ENCODE data around the gene SHLD1.

SHLD1 gene

DNA sequence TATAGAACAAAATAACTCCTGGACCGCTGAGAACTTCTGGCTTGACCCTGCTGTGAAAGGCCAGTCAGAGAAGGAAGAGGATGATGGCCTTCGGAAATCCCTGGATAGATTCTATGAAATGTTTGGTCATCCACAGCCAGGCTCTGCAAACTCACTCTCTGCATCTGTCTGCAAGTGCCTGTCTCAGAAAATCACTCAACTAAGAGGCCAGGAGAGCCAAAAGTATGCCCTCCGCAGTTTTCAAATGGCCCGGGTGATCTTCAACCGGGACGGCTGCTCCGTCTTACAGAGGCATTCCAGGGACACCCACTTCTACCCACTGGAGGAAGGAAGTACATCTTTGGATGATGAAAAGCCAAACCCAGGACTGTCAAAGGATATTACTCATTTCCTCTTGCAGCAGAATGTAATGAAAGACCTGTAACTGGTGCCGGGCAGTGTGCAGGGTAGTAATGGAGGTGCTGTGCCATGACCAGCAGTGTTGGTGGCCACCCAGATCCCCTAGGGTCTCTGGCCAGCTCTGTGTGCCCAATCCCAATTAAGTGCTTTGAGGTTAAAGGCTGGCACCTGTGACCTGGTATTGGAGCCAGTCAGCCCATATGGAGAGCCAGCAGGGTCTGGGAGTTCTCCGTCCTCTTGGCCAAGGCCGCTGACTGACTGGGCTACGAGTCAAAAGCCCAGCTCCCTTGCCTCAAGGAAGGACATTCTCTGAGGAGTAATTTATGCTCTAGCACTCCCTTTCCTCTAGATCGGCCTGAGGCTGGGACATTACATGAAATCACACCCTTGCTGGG is 113.0 kb downstream of the SHLD1 start:
- no peak for DNase-seq

DNA sequence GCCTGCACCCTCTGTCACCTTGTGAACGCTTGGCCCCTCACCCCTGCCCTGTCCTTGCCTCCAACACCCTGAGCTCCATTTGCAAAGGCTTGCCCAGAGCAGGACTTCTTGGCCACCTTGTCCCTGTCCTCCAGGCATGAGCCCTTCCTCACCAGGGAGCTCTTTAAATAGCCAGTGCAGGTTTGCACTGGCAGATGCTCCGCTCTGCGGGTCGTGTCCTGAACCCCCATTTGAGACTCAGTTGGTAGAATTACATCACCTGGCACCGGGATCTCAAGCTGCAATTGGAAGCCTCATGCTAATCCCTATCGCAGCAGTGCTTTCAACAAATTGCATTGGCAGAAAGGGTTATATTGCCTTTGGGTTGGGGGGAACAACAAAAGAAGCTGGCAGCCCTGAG is 114.2 kb downstream of the SHLD1 start:
- DNase-seq = no peak

DNA sequence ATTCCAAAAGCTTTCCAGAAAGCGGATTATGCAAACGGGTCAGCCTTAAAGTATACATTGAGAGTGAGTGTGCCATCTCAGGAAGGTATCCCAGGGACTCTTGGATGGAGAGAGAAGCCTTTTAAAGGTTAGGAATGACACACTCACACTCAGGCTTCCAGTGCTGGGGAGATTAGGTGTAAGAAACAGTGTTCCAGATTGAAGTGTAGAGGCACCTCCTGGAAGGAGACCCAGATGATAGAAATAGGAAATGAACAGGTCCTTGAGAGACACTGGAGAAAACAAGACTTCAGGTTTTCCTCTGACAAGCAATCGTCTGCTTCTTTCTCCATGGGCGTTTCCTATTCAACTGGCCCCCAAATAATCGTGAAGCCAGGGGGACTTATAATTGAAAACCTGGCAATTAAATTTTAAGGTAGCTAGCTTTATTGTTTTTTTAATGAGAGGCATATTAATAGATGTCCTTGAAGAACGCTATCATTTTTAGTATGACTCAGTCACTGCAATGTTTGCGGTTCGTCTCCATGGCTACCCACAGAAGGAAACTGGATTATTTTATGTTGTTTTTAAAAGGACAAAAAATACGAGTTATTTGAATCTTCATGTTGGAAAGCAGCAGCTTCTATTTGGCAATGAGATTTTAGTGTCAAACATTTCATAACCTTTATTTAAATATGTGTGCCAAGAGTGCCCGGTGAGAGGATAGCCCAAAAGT is 114.8 kb downstream of the SHLD1 start:
- no peak for DNase-seq

DNA sequence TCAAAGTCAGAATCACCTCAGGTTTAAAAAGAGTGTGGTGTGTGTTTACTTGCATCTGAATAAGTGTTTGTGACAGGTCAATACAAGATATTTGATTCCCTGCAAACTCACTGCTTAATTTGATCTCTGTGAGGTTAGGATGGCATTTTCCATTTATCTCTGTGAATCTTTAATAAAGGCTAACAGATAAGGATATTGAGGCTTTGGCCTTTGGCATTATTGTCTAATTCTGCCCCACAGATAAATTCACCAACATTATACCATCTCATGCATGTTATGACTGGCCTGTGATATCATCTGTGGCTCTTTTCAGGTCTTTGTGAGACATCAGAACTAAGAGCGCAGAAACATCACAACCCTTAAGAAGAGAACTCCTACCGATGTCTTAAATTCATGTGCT is 115.4 kb downstream of the SHLD1 start:
- DNase-seq = no peak

DNA sequence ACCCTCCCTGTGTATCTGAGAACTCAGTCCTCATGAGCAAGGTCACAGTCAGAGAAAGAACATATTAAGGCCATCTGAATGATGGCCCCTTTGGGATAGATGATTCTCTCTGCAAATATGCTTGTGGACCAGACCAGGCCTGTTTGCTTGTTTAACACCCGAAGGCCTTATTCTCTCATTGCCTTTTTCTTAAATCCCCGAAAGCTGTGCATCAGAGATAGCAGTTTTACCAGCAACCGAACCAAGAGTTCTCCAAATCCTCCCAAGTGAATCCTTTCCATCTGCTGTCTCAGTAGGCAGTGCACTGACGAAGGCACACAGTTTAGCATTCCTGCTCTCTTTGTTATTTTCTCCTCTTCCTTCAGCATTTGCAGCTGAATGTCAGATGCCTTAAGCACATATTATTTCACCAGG is 120.4 kb downstream of the SHLD1 start:
- DNase-seq = no peak

DNA sequence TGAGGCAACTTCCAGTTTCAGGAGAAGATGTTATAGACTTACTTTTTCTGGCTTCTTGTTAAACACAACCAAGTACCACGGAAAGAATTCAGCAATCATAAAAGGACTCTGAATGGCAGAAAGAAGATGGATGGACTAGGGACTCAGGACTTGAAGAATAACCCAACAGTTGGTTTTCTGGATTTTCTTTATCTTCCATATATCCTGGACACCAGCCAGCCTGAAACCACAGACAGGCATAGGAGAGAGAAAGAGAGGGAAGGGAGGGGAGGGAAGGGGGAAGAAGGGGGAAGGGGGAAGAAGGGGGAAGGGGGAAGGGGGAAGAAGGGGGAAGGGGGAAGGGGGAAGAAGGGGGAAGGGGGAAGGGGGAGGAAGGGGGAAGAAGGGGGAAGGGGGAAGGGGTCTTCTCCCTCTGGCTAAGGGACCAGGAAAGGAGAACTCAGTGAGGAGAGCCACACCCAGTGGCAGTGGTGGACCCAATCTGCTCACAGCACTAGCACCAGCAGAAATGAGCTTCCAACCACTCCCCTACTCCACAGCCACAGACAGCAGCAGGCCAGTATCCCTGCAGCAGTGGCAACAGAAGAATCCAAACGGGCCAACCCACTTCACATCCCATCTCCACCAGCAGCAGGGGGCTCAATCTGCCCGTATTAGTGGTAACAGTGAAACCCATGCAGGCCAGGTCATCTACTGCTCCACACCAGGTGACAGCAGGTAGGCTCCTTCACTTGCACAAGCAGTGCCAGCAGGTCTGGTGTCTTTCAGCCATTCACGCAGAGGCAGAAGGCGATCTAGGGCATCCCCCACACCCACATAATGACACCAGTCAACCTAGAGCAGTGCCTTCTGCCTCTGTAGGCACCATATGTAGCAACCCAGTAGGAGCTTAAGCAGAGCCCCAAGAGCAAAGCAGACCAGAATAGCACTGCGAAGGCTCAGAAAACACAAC is 121.5 kb downstream of the SHLD1 start:
- no peak for DNase-seq

DNA sequence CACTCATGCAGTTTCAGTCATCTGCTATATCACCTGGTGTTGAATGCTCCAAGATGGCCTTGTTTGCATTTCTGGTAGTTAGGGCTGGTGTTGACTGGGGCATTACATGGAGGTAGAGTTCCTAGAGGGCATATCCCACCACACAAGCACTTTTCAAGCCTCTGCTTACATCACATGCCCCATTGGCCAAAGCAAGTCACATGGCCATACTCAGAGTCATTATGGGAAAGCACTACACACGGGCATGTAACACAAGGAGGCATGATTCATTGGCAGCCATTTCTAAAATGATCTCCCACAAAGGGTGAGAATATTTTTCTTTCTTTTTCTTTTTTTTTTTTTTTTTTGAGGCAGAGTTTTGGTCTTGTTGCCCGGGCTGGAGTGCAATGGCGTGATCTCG is 126.9 kb downstream of the SHLD1 start:
- no peak for DNase-seq

DNA sequence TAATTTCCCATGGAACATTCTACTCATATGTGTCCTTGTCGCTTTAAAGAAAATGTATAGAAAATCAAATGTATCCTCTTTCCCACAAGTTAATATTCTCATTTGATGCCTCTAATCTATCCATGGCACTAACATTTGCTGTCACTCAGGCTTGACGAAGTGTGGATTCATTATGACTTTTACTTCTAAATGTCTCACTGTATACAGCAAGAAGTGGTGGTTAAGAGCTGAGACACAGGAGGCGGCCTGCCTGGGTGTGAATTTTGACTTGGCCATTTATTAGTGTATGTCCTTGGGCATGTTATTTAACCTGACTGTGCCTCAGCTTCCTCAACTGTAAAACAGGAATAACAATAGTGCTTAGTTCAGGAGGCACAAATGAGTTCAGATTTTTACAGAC is 130.1 kb downstream of the SHLD1 start:
- no peak for DNase-seq

DNA sequence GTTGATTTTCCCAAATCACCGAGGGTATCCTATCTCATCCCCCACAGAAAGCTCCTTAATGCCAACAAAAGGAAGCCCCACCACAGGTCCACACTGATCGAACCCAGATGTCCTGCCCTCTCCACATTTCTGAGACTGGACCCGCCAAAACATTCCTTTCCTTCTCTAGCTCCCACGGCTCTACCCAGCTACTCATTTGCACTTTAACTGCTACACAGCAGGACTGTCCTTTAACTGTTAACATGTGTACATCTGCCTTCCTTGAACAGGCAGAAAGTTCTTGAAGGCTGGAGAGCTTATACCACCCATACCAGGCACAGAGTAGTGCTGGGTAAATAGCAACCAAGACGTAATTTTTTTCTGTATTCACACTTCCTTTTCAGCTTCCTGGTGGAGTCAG is 131.5 kb downstream of the SHLD1 start:
- no peak for DNase-seq

DNA sequence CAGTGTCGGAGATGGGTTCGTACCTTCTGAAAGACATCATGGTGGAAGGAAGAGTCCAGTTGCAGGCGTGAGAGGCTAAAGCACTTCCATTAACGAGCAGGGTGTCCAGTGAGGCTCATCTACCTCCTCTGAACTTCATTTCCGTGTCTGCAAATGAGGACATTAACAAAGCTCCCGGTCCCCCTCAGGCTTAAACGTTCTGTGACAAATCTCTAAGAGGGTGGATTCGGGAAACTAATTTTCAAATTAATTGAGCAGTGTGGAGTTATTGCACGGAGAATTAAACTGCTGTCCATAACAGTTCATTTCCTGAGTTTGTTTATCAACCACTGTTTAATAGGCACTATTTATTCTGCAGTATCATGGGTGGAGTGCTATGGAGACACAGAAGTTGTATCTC is 132.0 kb downstream of the SHLD1 start:
- DNase-seq = no peak

DNA sequence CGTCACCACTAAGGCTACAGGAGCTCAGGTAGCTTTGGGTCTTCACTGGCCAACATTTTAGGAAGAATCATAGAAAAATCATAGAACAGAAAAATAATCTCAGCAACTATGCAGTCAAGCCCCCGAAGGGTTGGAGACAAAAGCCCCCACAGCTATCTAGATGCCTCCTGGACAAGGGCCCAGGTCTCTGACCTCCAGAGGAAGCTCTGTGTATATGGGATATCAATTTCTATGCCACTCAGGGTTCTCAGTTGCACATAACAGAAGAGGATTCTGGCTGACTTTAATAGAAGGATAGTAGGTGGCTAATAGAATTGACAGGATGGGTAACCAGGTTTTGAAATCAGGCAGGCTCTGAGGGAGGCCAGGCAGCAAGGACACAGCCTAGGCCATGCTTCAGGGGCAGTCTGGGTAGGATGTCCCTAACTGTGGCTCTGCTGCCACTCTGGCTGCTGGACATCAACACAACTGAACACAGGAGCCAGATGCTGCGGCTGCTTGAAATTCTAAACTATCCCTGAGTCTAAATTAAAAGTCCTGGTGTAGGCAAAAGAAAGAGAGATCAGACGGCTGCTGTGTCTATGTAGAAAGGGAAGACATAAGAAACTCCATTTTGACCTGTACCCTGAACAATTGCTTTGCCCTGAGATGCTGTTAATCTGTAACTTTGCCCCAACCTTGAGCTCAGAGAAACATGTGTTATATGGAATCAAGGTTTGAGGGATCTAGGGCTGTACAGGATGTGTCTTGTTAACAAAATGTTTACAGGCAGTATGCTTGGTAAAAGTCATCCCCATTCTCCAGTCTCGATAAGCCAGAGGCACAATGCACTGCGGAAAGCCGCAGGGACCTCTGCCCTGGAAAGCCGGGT is 134.5 kb downstream of the SHLD1 start:
- DNase-seq = no peak

DNA sequence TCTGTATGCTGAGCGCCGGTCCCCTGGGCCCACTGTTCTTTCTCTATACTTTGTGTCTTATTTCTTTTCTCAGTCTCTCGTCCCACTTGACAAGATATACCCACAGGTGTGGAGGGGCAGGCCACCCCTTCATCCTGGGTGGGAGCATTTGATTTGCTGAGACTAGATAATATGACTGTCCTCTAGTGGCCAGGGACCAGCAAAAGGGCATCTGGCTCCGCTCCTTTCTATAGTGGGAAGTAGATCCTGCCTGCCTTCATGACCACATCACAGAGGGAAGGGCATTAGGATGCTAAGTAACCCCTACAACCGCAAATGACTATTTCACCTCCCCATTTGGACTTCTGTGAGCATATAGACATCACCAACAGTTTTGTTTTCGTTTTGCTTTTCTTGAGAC is 135.7 kb downstream of the SHLD1 start:
- no peak for DNase-seq

DNA sequence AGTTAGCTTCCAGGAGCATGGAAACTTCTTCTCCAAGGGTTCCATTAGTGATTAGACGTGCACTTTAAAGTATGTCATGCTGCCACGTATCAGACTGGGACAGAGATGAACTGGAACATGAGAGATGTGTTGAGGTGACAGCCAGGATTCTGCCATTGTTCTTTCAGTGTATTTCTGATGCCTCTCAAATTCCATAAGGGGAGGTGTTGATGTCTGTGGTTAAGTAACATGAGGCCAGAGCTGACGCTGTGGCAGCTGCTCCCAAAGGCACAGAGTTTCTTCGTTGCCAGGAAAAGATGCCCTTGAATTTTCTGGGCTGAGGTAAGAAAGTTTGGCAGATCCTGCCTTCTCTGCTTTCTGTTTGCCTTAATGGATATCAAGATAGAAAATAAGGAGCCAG is 136.6 kb downstream of the SHLD1 start:
- DNase-seq = peak; percentile 37

DNA sequence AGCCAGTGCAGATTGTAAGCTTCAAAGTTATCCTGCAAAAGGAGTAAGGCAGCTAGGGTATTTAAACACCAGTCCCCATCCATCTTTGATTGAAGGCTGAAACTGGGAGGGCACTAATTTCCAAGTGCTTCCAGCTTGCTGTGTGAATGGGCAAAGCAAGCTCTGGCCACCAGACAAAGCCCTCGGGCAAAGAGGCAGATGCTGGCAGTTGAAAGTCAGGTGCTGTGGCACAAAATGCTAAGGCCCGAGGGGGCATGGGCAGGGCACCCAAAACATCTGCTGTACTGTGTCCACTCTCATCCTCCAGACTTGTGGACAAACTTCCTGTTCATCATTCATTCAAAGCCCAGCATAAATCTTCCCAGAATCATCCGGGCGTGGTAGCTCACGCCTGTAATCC is 137.2 kb downstream of the SHLD1 start:
- DNase-seq = no peak

DNA sequence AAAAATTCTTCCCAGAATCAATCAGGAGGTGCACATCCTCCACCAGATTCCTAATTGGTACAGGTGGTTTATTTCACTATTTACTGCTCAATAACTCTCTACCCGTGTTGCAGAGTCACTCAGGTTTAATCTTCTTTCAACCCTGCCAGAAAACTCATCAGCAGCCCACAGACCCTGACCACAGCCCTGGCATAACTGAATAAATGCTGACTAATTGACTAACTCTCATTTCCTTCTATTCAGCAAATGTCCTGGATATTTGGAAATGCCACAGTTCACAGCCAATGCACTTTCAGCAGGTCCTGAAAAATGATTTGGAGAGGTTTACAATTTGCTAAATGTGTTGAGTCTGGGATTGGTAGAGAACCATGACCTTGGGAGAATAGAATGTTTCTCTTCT is 137.8 kb downstream of the SHLD1 start:
- DNase-seq = no peak

DNA sequence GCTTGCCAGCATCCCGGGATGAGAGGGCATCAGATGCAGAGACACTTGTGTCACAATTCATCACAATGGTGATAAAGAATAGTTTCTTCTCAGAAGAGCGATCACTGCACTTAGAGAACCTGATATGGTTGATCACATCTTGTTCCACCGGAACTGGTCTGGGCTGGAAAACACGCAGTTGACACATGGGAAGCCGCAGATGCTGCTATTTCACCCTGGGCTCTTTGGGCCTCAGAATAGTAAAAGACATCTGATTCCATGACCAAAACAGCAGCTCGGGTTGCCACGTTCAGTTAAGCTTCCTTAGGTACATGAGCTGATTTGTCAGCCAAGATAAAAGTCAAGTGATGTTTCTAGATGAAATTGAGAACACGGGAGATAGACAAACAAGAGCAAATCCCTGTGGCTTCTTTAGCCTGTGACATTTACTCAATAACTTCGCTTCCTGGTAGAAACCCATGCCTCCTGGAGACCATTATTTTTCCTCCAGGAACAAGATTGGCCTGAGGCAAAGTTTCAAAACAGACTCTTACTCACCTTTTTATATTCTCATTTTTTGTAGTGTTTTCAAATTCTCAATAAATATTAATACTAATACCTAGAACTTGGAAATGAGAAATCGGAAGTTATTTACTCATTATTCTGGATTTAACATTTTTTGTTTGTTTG is 140.7 kb downstream of the SHLD1 start:
- DNase-seq = no peak

DNA sequence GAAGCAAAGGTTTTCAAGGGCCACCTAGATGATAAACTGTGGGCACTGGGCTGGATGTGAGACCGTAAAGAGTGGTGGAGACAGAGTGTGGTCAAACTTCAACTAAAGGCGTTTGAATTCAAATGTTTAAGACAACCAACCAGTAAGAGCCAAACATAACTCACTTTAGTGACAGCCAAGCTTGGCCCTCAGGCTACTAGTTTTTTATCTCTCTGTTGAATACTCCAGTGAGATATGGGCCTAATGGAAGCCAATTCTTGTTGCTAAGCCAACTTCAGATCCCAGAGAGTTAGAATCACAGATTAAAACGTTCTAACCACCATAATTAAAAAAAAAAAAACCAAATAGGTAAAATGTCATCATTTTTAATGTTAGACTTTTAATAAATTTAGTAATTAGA is 142.9 kb downstream of the SHLD1 start:
- no peak for DNase-seq

DNA sequence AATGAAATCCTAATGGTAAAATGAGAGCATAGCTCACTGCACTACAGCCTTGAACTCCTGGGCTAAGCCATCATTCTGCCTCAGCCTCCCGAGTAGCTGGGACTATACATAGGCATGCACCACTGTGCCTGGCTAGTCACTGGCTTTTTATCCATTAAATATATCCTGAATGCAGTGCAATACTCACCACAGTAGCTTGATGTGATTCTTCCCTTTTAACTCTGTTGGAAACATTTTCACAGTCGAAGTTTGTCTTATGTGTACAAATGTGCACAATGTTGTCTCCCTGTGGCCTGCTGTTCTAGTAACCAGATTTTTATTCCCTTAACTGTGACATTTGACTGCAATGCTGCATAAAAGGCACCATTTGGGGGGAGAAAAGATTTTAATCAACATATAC is 143.4 kb downstream of the SHLD1 start:
- no peak for DNase-seq

DNA sequence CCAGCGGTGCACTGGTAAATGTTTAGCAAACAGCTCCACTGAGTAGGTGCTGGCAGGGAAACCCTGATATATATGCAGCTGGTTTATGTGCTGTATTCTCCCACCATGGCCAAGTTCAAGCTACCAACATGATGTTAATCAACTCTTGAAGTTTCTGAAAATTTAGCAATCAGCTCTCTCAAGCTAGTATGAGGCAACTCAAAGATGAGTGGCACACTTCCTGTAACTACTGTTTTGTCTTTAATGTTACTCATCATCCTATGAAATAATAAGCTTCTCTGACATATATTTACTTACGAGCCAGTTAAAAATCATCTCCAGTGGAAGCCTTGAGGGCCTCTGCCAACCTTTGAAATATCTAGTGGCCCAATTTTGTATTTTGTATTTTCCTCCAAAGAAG is 145.4 kb downstream of the SHLD1 start:
- no peak for DNase-seq

DNA sequence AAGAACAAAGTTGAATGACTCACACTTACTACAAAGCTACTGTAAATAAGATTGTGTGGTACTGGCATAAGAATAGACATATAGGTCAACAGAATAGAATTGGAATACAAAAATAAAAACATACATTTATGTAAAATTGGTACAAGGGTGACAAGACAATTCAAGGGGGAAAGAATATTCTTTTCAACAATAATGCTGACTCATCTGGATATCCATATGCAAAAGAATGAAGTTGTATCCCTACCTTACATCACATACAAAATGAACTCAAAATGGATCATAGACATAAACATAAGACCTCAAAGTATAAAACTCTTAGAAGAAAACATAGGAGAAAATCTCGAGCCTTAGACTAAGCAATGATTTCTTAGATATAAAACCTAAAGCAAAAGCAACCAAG is 149.2 kb downstream of the SHLD1 start:
- DNase-seq = no peak

DNA sequence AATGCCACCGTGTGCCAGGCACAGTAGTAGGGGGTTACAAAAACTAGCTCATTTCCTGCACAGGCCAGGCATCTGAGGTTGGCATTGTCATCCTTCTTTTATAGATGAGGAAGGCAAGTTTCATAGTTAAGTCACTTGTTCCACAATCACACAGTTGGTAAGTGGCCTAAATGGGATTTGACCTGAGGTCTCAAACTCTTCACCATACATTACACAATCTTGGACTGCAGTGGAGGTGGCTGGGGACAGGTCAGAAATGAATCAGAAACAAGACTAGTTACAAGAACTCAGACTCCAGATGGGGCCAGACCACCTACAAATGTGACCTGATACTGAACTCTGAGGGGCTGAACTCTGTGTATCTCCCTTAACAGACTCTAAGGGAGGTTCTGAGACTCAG is 150.7 kb downstream of the SHLD1 start:
- DNase-seq = no peak

DNA sequence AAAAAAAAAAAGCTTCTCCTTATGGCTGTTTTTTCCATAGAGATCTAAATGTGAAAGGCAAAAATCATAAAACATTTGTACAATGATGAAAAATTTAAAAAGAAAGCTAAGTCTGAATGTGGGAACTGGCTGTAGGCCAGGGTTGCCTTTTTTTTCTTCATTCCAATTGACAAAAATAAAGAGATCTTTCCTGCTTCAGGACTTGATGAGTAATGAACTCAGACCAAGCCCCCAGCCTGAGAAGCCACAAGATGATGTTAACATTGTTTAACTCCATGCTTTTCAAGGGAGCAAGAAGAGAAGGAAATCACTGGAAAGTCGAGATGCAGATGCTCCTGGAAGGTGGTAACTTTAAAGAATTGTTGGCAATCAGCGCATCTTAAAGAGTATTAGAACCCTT is 158.8 kb downstream of the SHLD1 start:
- no peak for DNase-seq

Data from NCI-H2107 (cell line).